H9 (cell line): ENCODE results near the gene GNPAT. TPM values are rescaled to one million over a fixed set of nuclear protein-coding genes. Genes with fewer than 3 reads are reported as not detected.

Experiments
- DNase-seq: peaks from one replicate; pipeline ENCODE4 v3.0.0-alpha.2; 2017
- H2AFZ ChIP-seq: one replicate; pipeline ENCODE4 v1.6.1; 2013; ENCODE audit warnings: mild to moderate bottlenecking, low read length, control low read depth, moderate library complexity
- H2AK5ac ChIP-seq: 2 replicates; pipeline ENCODE4 v1.6.1; 2013; ENCODE audit warnings: low read length, control low read depth, mixed read lengths; ENCODE audit not compliant: insufficient read length
- H2BK120ac ChIP-seq: one replicate; pipeline ENCODE4 v1.6.1; 2013; ENCODE audit warnings: low read depth, mild to moderate bottlenecking, low read length, control low read depth, inconsistent platforms; ENCODE audit not compliant: poor library complexity, severe bottlenecking
- H2BK12ac ChIP-seq: 2 replicates; pipeline ENCODE4 v1.6.1; 2013; ENCODE audit warnings: low read length, control low read depth, mixed read lengths, low read depth; ENCODE audit not compliant: insufficient read length
- H2BK15ac ChIP-seq: 2 replicates; pipeline ENCODE4 v1.6.1; 2013; ENCODE audit warnings: low read depth, low read length, control low read depth
- H2BK20ac ChIP-seq: one replicate; pipeline ENCODE4 v1.6.1; 2013; ENCODE audit warnings: low read depth, mild to moderate bottlenecking, low read length, control low read depth, inconsistent platforms; ENCODE audit not compliant: poor library complexity, severe bottlenecking
- H2BK5ac ChIP-seq: 2 replicates; pipeline ENCODE4 v1.6.1; 2013; ENCODE audit warnings: low read length, control low read depth, mixed read lengths; ENCODE audit not compliant: insufficient read length
- H3K14ac ChIP-seq: 2 replicates; pipeline ENCODE4 v1.6.1; 2013; ENCODE audit warnings: low read length, control low read depth; ENCODE audit not compliant: insufficient read depth
- H3K18ac ChIP-seq: 2 replicates; pipeline ENCODE4 v1.6.1; 2013; ENCODE audit warnings: low read depth, mild to moderate bottlenecking, mixed read lengths, low read length, control low read depth; ENCODE audit not compliant: insufficient read length
- H3K23ac ChIP-seq: 2 replicates; pipeline ENCODE4 v1.6.1; 2013; ENCODE audit warnings: low read length, control low read depth, mixed read lengths, low read depth; ENCODE audit not compliant: insufficient read length
- H3K23me2 ChIP-seq: 2 replicates; pipeline ENCODE4 v1.6.1; 2013; ENCODE audit warnings: low read depth, mild to moderate bottlenecking, mixed read lengths, low read length, control low read depth; ENCODE audit not compliant: insufficient read length, poor library complexity, severe bottlenecking
- H3K27ac ChIP-seq: 2 replicates; pipeline ENCODE4 v1.5.1; 2013; ENCODE audit warnings: low read length, control low read depth, mixed read lengths, low read depth; ENCODE audit not compliant: insufficient read length
- H3K27me3 ChIP-seq: 2 replicates; pipeline ENCODE4 v1.6.1; 2013; ENCODE audit warnings: low read length, control low read depth, inconsistent platforms; ENCODE audit not compliant: insufficient read depth
- H3K4ac ChIP-seq: 2 replicates; pipeline ENCODE4 v1.6.1; 2013; ENCODE audit warnings: low read depth, mild to moderate bottlenecking, control low read depth, inconsistent platforms, low read length, moderate library complexity
- H3K4me1 ChIP-seq: 2 replicates; pipeline ENCODE4 v1.6.1; 2013; ENCODE audit warnings: low read length, control low read depth, inconsistent platforms; ENCODE audit not compliant: insufficient read depth
- H3K4me2 ChIP-seq: 2 replicates; pipeline ENCODE4 v1.6.1; 2013; ENCODE audit warnings: low read length, control low read depth, mixed read lengths; ENCODE audit not compliant: insufficient read length, insufficient read depth
- H3K56ac ChIP-seq: 2 replicates; pipeline ENCODE4 v1.6.1; 2013; ENCODE audit warnings: low read depth, mild to moderate bottlenecking, mixed read lengths, low read length, control low read depth; ENCODE audit not compliant: insufficient read length
- H3K79me1 ChIP-seq: 2 replicates; pipeline ENCODE4 v1.6.1; 2013; ENCODE audit warnings: low read depth, mild to moderate bottlenecking, moderate library complexity, low read length, control low read depth, inconsistent platforms; ENCODE audit not compliant: insufficient read depth, poor library complexity, severe bottlenecking
- H3K79me2 ChIP-seq: 2 replicates; pipeline ENCODE4 v1.6.1; 2013; ENCODE audit warnings: low read length, control low read depth, inconsistent platforms; ENCODE audit not compliant: insufficient read depth
- H3K9ac ChIP-seq: 2 replicates; pipeline ENCODE4 v1.6.1; 2013; ENCODE audit warnings: low read length, control low read depth, mixed read lengths; ENCODE audit not compliant: insufficient read length; ENCODE audit errors: extremely low read depth
- H3K9me3 ChIP-seq: one replicate; pipeline ENCODE4 v1.6.1; 2013; ENCODE audit warnings: low read depth, low read length, inconsistent platforms; ENCODE audit not compliant: control insufficient read depth
- H3T11ph ChIP-seq: one replicate; pipeline ENCODE4 v1.6.1; 2013; ENCODE audit warnings: mild to moderate bottlenecking, low read length, control low read depth, inconsistent platforms
- H4K20me1 ChIP-seq: one replicate; pipeline ENCODE4 v1.6.1; 2013; ENCODE audit not compliant: control insufficient read depth, insufficient read length, insufficient read depth
- H4K5ac ChIP-seq: 2 replicates; pipeline ENCODE4 v1.6.1; 2013; ENCODE audit warnings: low read depth, mild to moderate bottlenecking, mixed read lengths, low read length, control low read depth; ENCODE audit not compliant: insufficient read length
- H4K8ac ChIP-seq: replicated peaks from 2 replicates; pipeline ENCODE4 v1.6.1; 2013; ENCODE audit warnings: low read length, control low read depth, mixed read lengths, low read depth; ENCODE audit not compliant: insufficient read length
- H4K91ac ChIP-seq: 2 replicates; pipeline ENCODE4 v1.6.1; 2013; ENCODE audit warnings: low read depth, mild to moderate bottlenecking, moderate library complexity, mixed read lengths, low read length, control low read depth; ENCODE audit not compliant: insufficient read length
- H3K27ac Mint-ChIP-seq, 3 experiments: 2 replicates in 2 of 3; 3 replicates in 1 of 3; pipeline ENCODE4 v1.8.0; 2020 to 2021; ENCODE audit warnings: mixed read lengths in 3 of 3, mild to moderate bottlenecking in 1 of 3, moderate library complexity in 1 of 3
- H3K27me3 Mint-ChIP-seq: 2 replicates; pipeline ENCODE4 v1.8.0; 2021; ENCODE audit warnings: low read depth, mild to moderate bottlenecking, moderate library complexity, mixed read lengths
- H3K36me3 Mint-ChIP-seq, 3 experiments: 2 replicates in 2 of 3; 3 replicates in 1 of 3; pipeline ENCODE4 v1.8.0; 2020 to 2021; ENCODE audit warnings: low read depth in 3 of 3, mixed read lengths in 3 of 3; ENCODE audit not compliant: insufficient read depth in 1 of 3
- H3K4me1 Mint-ChIP-seq, 2 experiments: 2 replicates each; pipeline ENCODE4 v1.8.0; 2020; ENCODE audit warnings: mixed read lengths in 2 of 2
- H3K4me3 Mint-ChIP-seq, 2 experiments: 2 replicates in 1 of 2; 3 replicates in 1 of 2; pipeline ENCODE4 v1.8.0; 2020 to 2021; ENCODE audit warnings: mild to moderate bottlenecking in 2 of 2, mixed read lengths in 2 of 2, moderate library complexity in 1 of 2
- H3K9me3 Mint-ChIP-seq, 2 experiments: 2 replicates in 1 of 2; 3 replicates in 1 of 2; pipeline ENCODE4 v1.8.0; 2020; ENCODE audit warnings: mild to moderate bottlenecking in 2 of 2, mixed read lengths in 2 of 2, moderate library complexity in 1 of 2
- CTCF ChIP-seq: fragments of 200-600 bp; sonication (generic); conservative IDR thresholded peaks from 3 replicates; pipeline ENCODE4 v1.8.0; 2021; ENCODE audit warnings: antibody characterized with exemption, mild to moderate bottlenecking
- WGBS: extraction: QIAGEN DNeasy Blood & Tissue Kit; methylation state at CpG from one replicate; pipeline ENCODE4 v1.1.7; 2013; ENCODE audit warnings: missing lambda C conversion rate, low lambda C conversion rate, mixed read lengths; ENCODE audit not compliant: insufficient read length; ENCODE audit errors: extremely low coverage; 5-methylcytosine and 5-hydroxymethylcytosine counted together
- total RNA-seq: library from RNA; stranded (reverse); gene quantifications from 2 replicates; pipeline ENCODE4 v1.2.1, GENCODE V29; 2021

GNPAT gene
- total RNA-seq, 1 experiment from 2014 or later: 38.1 TPM

GRCh38 chr1:231301990-231302389 lies 61.0 kb downstream of the GNPAT start:
- H3K79me2 ChIP-seq: no peaks in the 10 kb centered on the region
- no peaks in the 10 kb centered on the region for H4K20me1 ChIP-seq
- no peaks in the 10 kb centered on the region for H3K4me1 ChIP-seq
- Mint-ChIP-seq H3K27me3 (no peaks in the 10 kb centered on the region), H3K36me3 (no peaks in the 10 kb centered on the region), H3K4me3 (no peak overlapping the region), H3K9me3 (no peaks in the 10 kb centered on the region), H3K4me1 (no peaks in the 10 kb centered on the region), H3K27ac (no peak overlapping the region)
- H3K56ac ChIP-seq: no peak overlapping the region
- no peak overlapping the region for H2BK5ac ChIP-seq
- H3K9ac ChIP-seq: no peak overlapping the region
- no peak for DNase-seq
- H3K9me3 ChIP-seq: no peaks in the 10 kb centered on the region
- H3K23me2 ChIP-seq: no peaks in the 10 kb centered on the region
- H2AK5ac ChIP-seq: no peak overlapping the region
- H3K4ac ChIP-seq: no peak overlapping the region
- WGBS: no CpG with 5 or more reads among the region's 3 CpGs
- H2BK12ac ChIP-seq: no peak overlapping the region
- H2BK120ac ChIP-seq: no peak overlapping the region
- H3K18ac ChIP-seq: no peak overlapping the region
- no peak overlapping the region for H3K14ac ChIP-seq
- no peak overlapping the region for H2BK15ac ChIP-seq
- H3K27me3 ChIP-seq: no peaks in the 10 kb centered on the region
- TF ChIP-seq CTCF: no peak
- H3T11ph ChIP-seq: no peak overlapping the region
- H2AFZ ChIP-seq: no peak overlapping the region
- H3K4me2 ChIP-seq: no peak overlapping the region
- no peak overlapping the region for H4K8ac ChIP-seq
- H3K27ac ChIP-seq: no peak overlapping the region
- H4K5ac ChIP-seq: no peak overlapping the region
- H3K79me1 ChIP-seq: no peaks in the 10 kb centered on the region
- H3K23ac ChIP-seq: no peak overlapping the region
- no peak overlapping the region for H4K91ac ChIP-seq
- no peak overlapping the region for H2BK20ac ChIP-seq
